PC-9 (cell line): Measurements from ENCODE around the gene NFATC1. TPM values are rescaled to one million over a fixed set of nuclear protein-coding genes. Genes with fewer than 3 reads are reported as not detected.

Experiments used
- BruUV-seq: library from RNA; stranded (reverse); fragments of 400-500 nt; replicated peaks from 2 replicates; lab custom pipeline; 2021; lab: Mats Ljungman, UMichigan
- CTCF ChIA-PET: fragments of 300-600 bp; sonication (Branson Sonifier 250); formaldehyde crosslinking; loops from one replicate; lab custom pipeline; 2022; ENCODE audit warnings: antibody characterized with exemption; lab: Charles Lee
- POLR2A ChIA-PET: fragments of 300-600 bp; sonication (Branson Sonifier 250); formaldehyde crosslinking; loops from one replicate; lab custom pipeline; 2022; ENCODE audit warnings: antibody characterized with exemption; ENCODE audit not compliant: unreplicated experiment; lab: Charles Lee
- DNase-seq, 2 experiments: peaks; one replicate each; pipeline versions ENCODE4 v3.0.0 to v3.0.0-alpha.2; 2015 to 2022; ENCODE audit warnings: mixed read lengths in 1 of 2
- H2AFZ ChIP-seq: fragments of 200-600 bp; sonication (generic); 2 replicates; pipeline ENCODE4 v1.8.1; 2017; ENCODE audit warnings: antibody characterized with exemption
- H3F3A ChIP-seq: fragments of 200-600 bp; sonication (generic); 2 replicates; pipeline ENCODE4 v1.8.1; 2017; ENCODE audit warnings: antibody characterized with exemption, mild to moderate bottlenecking, low read depth; ENCODE audit not compliant: insufficient read depth
- H3K27ac ChIP-seq: fragments of 200-600 bp; sonication (generic); 2 replicates; pipeline ENCODE4 v1.6.1; 2016; ENCODE audit warnings: mixed run types
- H3K27me3 ChIP-seq: fragments of 200-600 bp; sonication (generic); 2 replicates; pipeline ENCODE4 v1.6.1; 2016; ENCODE audit warnings: low read depth, mixed run types; ENCODE audit not compliant: insufficient read depth
- H3K36me3 ChIP-seq: fragments of 200-600 bp; sonication (generic); 2 replicates; pipeline ENCODE4 v1.6.1; 2016; ENCODE audit warnings: low read depth, mixed run types
- H3K4me1 ChIP-seq: fragments of 200-600 bp; sonication (generic); replicated peaks from 2 replicates; pipeline ENCODE4 v1.6.1; 2016; ENCODE audit warnings: mixed run types; ENCODE audit not compliant: insufficient read depth
- H3K4me2 ChIP-seq: fragments of 200-600 bp; sonication (generic); 2 replicates; pipeline ENCODE4 v1.6.1; 2017; ENCODE audit warnings: mixed run types
- H3K4me3 ChIP-seq: fragments of 200-600 bp; sonication (generic); 2 replicates; pipeline ENCODE4 v1.6.1; 2016; ENCODE audit warnings: mixed run types
- H3K79me2 ChIP-seq: fragments of 200-600 bp; sonication (generic); 2 replicates; pipeline ENCODE4 v1.6.1; 2017; ENCODE audit warnings: low read depth, mixed run types
- H3K9me2 ChIP-seq: fragments of 200-600 bp; sonication (generic); 2 replicates; pipeline ENCODE4 v1.8.1; 2017; ENCODE audit warnings: mild to moderate bottlenecking; ENCODE audit not compliant: insufficient read depth
- H3K9me3 ChIP-seq: fragments of 200-600 bp; sonication (generic); 2 replicates; pipeline ENCODE4 v1.8.1; 2016; ENCODE audit warnings: low read depth; ENCODE audit not compliant: insufficient read depth
- H4K20me1 ChIP-seq: fragments of 200-600 bp; sonication (generic); 2 replicates; pipeline ENCODE4 v1.8.1; 2017; ENCODE audit not compliant: insufficient read depth
- EZH2 ChIP-seq: fragments of 200-600 bp; sonication (generic); IDR thresholded peaks from 2 replicates; pipeline ENCODE4 v1.8.0; 2017; ENCODE audit warnings: antibody characterized with exemption, low read depth
- intact Hi-C: fragments of 100-400 bp; cut with micrococcal nuclease; formaldehyde crosslinking; loops from one replicate; pipeline ENCODE4 v1.10.0; 2022; ENCODE audit not compliant: unreplicated experiment
- total RNA-seq: library from RNA; stranded (reverse); gene quantifications from 2 replicates; pipeline ENCODE4 v1.2.3, GENCODE V29; 2021
- TF ChIP-seq, protein P1 (sequence below): fragments of 200-600 bp; sonication (generic); conservative IDR thresholded peaks from 2 replicates; pipeline ENCODE4 v1.6.1; 2017; ENCODE audit warnings: mixed run types, antibody characterized with exemption, mild to moderate bottlenecking, moderate library complexity

The NFATC1 gene
- total RNA-seq, 1 experiment from 2014 or later: 2.6 TPM

DNA sequence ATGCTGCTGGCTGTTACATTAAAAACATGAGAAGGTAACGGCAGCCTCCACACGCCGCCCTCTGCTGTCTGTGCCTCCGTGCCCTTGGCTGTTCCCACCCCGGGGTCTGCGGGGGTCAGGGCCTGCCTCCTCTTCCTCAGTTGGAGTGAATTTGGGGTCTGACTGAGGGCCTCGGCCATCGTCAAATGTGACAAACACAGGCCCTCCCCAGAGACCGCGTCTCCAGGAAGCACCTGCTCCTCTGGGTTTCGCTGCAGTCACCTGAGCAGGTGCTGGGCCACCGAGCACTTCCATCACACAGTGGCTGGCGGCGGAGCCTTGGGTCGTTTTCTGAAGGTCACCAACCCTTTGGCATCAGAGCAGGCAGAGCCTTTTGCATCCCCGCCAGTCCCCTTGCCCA is 70.9 kb downstream of the NFATC1 start:
- no peaks in the 10 kb centered on the region for H3K36me3 ChIP-seq
- no peaks in the 10 kb centered on the region for H4K20me1 ChIP-seq
- H3K4me2 ChIP-seq: no peak overlapping the region
- H3F3A ChIP-seq: no peaks in the 10 kb centered on the region
- H2AFZ ChIP-seq: no peak overlapping the region
- BruUV-seq: no TSS peak
- TF ChIP-seq EZH2: no peak
- TF ChIP-seq, protein P1, sequence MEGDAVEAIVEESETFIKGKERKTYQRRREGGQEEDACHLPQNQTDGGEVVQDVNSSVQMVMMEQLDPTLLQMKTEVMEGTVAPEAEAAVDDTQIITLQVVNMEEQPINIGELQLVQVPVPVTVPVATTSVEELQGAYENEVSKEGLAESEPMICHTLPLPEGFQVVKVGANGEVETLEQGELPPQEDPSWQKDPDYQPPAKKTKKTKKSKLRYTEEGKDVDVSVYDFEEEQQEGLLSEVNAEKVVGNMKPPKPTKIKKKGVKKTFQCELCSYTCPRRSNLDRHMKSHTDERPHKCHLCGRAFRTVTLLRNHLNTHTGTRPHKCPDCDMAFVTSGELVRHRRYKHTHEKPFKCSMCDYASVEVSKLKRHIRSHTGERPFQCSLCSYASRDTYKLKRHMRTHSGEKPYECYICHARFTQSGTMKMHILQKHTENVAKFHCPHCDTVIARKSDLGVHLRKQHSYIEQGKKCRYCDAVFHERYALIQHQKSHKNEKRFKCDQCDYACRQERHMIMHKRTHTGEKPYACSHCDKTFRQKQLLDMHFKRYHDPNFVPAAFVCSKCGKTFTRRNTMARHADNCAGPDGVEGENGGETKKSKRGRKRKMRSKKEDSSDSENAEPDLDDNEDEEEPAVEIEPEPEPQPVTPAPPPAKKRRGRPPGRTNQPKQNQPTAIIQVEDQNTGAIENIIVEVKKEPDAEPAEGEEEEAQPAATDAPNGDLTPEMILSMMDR: no peak
- POLR2A ChIA-PET: no interaction called here
- intact Hi-C loops: no loop called here
- H3K4me3 ChIP-seq: no peak overlapping the region
- peaks cover 8% of the 10 kb centered on the region; the same call in 1 of the 2 replicates for H3K27me3 ChIP-seq
- DNase-seq: no peak
- no peaks in the 10 kb centered on the region for H3K9me2 ChIP-seq
- H3K4me1 ChIP-seq: no peaks in the 10 kb centered on the region
- H3K79me2 ChIP-seq: no peaks in the 10 kb centered on the region
- CTCF ChIA-PET: no interaction called here
- no peaks in the 10 kb centered on the region for H3K9me3 ChIP-seq
- no peak overlapping the region for H3K27ac ChIP-seq

DNA sequence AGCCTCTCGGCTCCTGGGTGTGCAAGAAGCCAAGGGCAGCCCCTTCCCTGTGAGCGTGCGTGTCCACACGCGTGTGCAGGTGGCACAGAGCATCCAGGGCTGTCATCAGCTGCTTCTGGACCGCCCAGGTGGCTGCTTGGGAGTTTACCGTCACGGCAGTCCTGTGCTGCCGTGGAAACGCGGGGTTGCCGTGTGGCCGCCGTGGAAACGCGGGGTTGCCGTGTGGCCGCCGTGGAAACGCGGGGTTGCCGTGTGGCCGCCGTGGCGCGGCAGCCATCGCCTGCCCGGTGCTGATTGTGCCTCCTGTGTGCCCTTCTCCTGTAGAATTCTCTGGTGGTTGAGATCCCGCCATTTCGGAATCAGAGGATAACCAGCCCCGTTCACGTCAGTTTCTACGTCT is 71.4 kb downstream of the NFATC1 start:
- POLR2A ChIA-PET: no interaction called here
- CTCF ChIA-PET: no interaction called here
- no peaks in the 10 kb centered on the region for H4K20me1 ChIP-seq
- H3K4me2 ChIP-seq: no peak overlapping the region
- no peak for DNase-seq
- H3K9me3 ChIP-seq: no peaks in the 10 kb centered on the region
- no peaks in the 10 kb centered on the region for H3K36me3 ChIP-seq
- no TSS peak for BruUV-seq
- H3F3A ChIP-seq: no peaks in the 10 kb centered on the region
- no peaks in the 10 kb centered on the region for H3K9me2 ChIP-seq
- H3K4me3 ChIP-seq: no peak overlapping the region
- no peaks in the 10 kb centered on the region for H3K79me2 ChIP-seq
- TF ChIP-seq EZH2: no peak
- TF ChIP-seq, protein P1: no peak
- H2AFZ ChIP-seq: no peak overlapping the region
- H3K27me3 ChIP-seq: peaks cover 9% of the 10 kb centered on the region; the same call in 1 of the 2 replicates
- intact Hi-C loops: no loop called here
- no peaks in the 10 kb centered on the region for H3K4me1 ChIP-seq
- H3K27ac ChIP-seq: no peak overlapping the region

DNA sequence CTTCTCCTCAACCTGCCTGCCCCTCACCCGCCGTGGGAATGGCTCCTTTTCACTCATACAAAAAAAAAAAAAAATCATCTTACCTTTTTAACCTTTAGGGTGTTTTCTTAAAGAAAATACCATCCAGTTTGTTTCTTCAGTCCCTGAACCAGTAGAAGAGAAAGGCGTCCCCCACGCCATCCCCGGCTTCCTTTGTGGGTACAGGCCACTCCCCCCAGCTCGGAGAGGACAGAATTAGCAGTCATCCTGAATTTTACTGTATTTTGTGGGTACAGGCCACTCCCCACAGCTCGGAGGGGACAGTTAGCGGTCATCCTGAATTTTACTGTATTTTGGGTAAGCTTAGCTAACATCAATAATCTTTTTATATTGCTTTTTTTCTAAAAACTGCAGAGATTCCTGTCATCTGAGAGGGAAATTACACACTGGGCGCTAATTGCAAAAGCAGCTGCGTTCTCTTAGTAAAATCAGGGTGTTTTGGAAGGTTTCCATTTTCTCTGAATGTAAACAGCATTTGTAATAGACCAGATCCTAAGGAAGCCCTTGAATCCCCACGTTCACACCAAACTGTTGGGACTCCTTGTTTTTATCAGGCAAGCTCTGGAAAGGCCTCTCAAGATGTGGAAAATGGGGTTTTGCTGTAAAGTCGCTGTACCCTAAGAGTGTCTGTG is 72.5 kb downstream of the NFATC1 start:
- Histone ChIP-seq H3K79me2 (no peaks in the 10 kb centered on the region), H4K20me1 (no peaks in the 10 kb centered on the region), H3K9me2 (no peaks in the 10 kb centered on the region), H3K27me3 (peaks cover 9% of the 10 kb centered on the region; the same call in 1 of the 2 replicates), H2AFZ (no peak overlapping the region), H3F3A (no peaks in the 10 kb centered on the region), H3K4me3 (no peak overlapping the region), H3K36me3 (no peaks in the 10 kb centered on the region), H3K4me1 (no peaks in the 10 kb centered on the region), H3K9me3 (no peaks in the 10 kb centered on the region), H3K27ac (no peak overlapping the region), H3K4me2 (no peak overlapping the region)
- TF ChIP-seq, protein P1: no peak
- no peak for TF ChIP-seq EZH2
- ChIA-PET POLR2A (no interaction called here), CTCF (no interaction called here)
- no TSS peak for BruUV-seq
- intact Hi-C loops: no loop called here
- DNase-seq: no peak
